ENCODE data around the gene EMB.
"Not testable (repeated sequence)": the region's sequence is repeated elsewhere in the genome, so short reads cannot be mapped to it uniquely, and the experiment has no call there.

Gene EMB

GRCh38 chr5:50415912-50416311 lies 25.2 kb downstream of the EMB start:
- Histone ChIP-seq H2AFZ (ENCODE audit: low read length) (no peak overlapping the region), H3K27me3 (ENCODE audit: insufficient read depth, low read length, poor library complexity, severe bottlenecking) (no peaks in the 10 kb centered on the region)

GRCh38 chr5:50410932-50411331 lies 30.2 kb downstream of the EMB start:
- H3F3A ChIP-seq (ENCODE audit: low read depth); H2AFZ ChIP-seq (ENCODE audit: low read length); H3K9me3 ChIP-seq (ENCODE audit: insufficient read depth, low read depth, low read length); H3K9me2 ChIP-seq (replicated peaks; ENCODE audit: low read depth, low read length); H3K9ac ChIP-seq (ENCODE audit: low read depth, low read length, poor library complexity, severe bottlenecking); H3K4me3 ChIP-seq (ENCODE audit: low read length, poor library complexity, severe bottlenecking); H3K27me3 ChIP-seq (ENCODE audit: insufficient read depth, low read length, poor library complexity, severe bottlenecking); H3K4me2 ChIP-seq (ENCODE audit: low read depth, low read length, poor library complexity, severe bottlenecking): not testable (repeated sequence)
- H3K36me3 ChIP-seq (ENCODE audit: insufficient read depth, low read length), result peaks cover 13% of the 10 kb centered on the region; the same call in 1 of the 2 replicates
- peaks cover 50% of the 10 kb centered on the region for H3K79me2 ChIP-seq (ENCODE audit: insufficient read depth, low read length)
- peaks cover 16% of the 10 kb centered on the region for H3K4me1 ChIP-seq (ENCODE audit: insufficient read depth, low read length, poor library complexity, severe bottlenecking)
- H4K20me1 ChIP-seq (ENCODE audit: insufficient read depth, low read length, poor library complexity, severe bottlenecking), result peaks cover 15% of the 10 kb centered on the region

More at GRCh38 chr5:50415912-50416311, 25.2 kb downstream of the EMB start:
- H3K79me2 ChIP-seq (ENCODE audit: insufficient read depth, low read length), result peaks cover 82% of the 10 kb centered on the region
- H3K4me1 ChIP-seq (ENCODE audit: insufficient read depth, low read length, poor library complexity, severe bottlenecking), result peaks cover 22% of the 10 kb centered on the region
- peak overlapping the region; percentile 8 for H3K4me3 ChIP-seq (ENCODE audit: low read length, poor library complexity, severe bottlenecking)
- TF ChIP-seq CTCF (conservative IDR thresholded peaks at IDR 0.05; ENCODE audit: low read length), result no peak
- no peak for TF ChIP-seq EZH2phosphoT487 (IDR thresholded peaks at IDR 0.05; ENCODE audit: borderline replicate concordance)
- H3F3A ChIP-seq (ENCODE audit: low read depth), result 0 out of 2 replicates have a peak, but pooled peaks cover 4% of the 10 kb centered on the region
- H3K9me2 ChIP-seq (replicated peaks; ENCODE audit: low read depth, low read length), result no peaks in the 10 kb centered on the region
- H3K4me2 ChIP-seq (ENCODE audit: low read depth, low read length, poor library complexity, severe bottlenecking), result peak overlapping the region; percentile 59
- H3K9ac ChIP-seq (ENCODE audit: low read depth, low read length, poor library complexity, severe bottlenecking), result no peak overlapping the region
- peaks cover 40% of the 10 kb centered on the region for H4K20me1 ChIP-seq (ENCODE audit: insufficient read depth, low read length, poor library complexity, severe bottlenecking)
- H3K9me3 ChIP-seq (ENCODE audit: insufficient read depth, low read depth, low read length), result no peaks in the 10 kb centered on the region
- H3K36me3 ChIP-seq (ENCODE audit: insufficient read depth, low read length), result no peaks in the 10 kb centered on the region

DNA sequence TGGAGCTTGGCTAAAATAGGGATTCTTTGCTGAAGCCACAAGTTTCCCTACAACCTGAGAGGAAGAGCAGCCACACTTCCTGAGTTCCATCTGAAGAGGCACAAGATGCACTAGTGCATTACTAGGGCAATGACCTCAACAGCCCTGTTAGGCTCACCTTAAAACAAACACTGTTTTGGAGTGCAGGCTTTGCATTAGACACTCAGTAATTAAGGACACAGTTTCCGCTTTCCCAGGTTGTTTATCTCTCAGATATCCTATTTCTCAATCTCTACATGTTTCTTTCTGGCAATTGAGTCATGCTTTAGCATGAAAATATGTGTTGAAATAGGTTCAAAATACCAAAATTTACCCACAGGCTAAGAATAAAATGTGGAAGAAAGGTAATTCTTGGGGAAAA lies 34.2 kb downstream of the EMB start:
- Histone ChIP-seq H3K9me2 (replicated peaks; ENCODE audit: low read depth, low read length) (no peaks in the 10 kb centered on the region), H3K9me3 (ENCODE audit: insufficient read depth, low read depth, low read length) (no peaks in the 10 kb centered on the region), H3K4me3 (ENCODE audit: low read length, poor library complexity, severe bottlenecking) (no peak overlapping the region), H3K4me2 (ENCODE audit: low read depth, low read length, poor library complexity, severe bottlenecking) (no peak overlapping the region), H3K9ac (ENCODE audit: low read depth, low read length, poor library complexity, severe bottlenecking) (no peak overlapping the region), H3K36me3 (ENCODE audit: insufficient read depth, low read length) (peaks cover 21% of the 10 kb centered on the region; the same call in 1 of the 2 replicates), H4K20me1 (ENCODE audit: insufficient read depth, low read length, poor library complexity, severe bottlenecking) (no peaks in the 10 kb centered on the region), H3K79me2 (ENCODE audit: insufficient read depth, low read length) (peaks cover 16% of the 10 kb centered on the region; the same call in 1 of the 2 replicates), H3K27me3 (ENCODE audit: insufficient read depth, low read length, poor library complexity, severe bottlenecking) (no peaks in the 10 kb centered on the region), H3K4me1 (ENCODE audit: insufficient read depth, low read length, poor library complexity, severe bottlenecking) (peaks cover 8% of the 10 kb centered on the region), H2AFZ (ENCODE audit: low read length) (no peak overlapping the region), H3F3A (ENCODE audit: low read depth) (no peaks in the 10 kb centered on the region)
- TF ChIP-seq CTCF (conservative IDR thresholded peaks at IDR 0.05; ENCODE audit: low read length), result no peak
- no peak for TF ChIP-seq EZH2phosphoT487 (IDR thresholded peaks at IDR 0.05; ENCODE audit: borderline replicate concordance)

- TF ChIP-seq EZH2phosphoT487 (IDR thresholded peaks at IDR 0.05; ENCODE audit: borderline replicate concordance) (no peak), CTCF (conservative IDR thresholded peaks at IDR 0.05; ENCODE audit: low read length) (no peak)
- Histone ChIP-seq H4K20me1 (ENCODE audit: insufficient read depth, low read length, poor library complexity, severe bottlenecking) (no peaks in the 10 kb centered on the region), H3K4me3 (ENCODE audit: low read length, poor library complexity, severe bottlenecking) (no peak overlapping the region), H3F3A (ENCODE audit: low read depth) (no peaks in the 10 kb centered on the region), H3K36me3 (ENCODE audit: insufficient read depth, low read length) (peaks cover 20% of the 10 kb centered on the region), H3K9me3 (ENCODE audit: insufficient read depth, low read depth, low read length) (no peaks in the 10 kb centered on the region), H3K79me2 (ENCODE audit: insufficient read depth, low read length) (no peaks in the 10 kb centered on the region), H3K9me2 (replicated peaks; ENCODE audit: low read depth, low read length) (no peaks in the 10 kb centered on the region), H3K4me1 (ENCODE audit: insufficient read depth, low read length, poor library complexity, severe bottlenecking) (peaks cover 5% of the 10 kb centered on the region), H3K9ac (ENCODE audit: low read depth, low read length, poor library complexity, severe bottlenecking) (no peak overlapping the region), H3K4me2 (ENCODE audit: low read depth, low read length, poor library complexity, severe bottlenecking) (no peak overlapping the region), H2AFZ (ENCODE audit: low read length) (no peak overlapping the region), H3K27me3 (ENCODE audit: insufficient read depth, low read length, poor library complexity, severe bottlenecking) (no peaks in the 10 kb centered on the region)
These were observed 39.8 kb downstream of the EMB start for GRCh38 chr5:50401336-50401735.

DNA sequence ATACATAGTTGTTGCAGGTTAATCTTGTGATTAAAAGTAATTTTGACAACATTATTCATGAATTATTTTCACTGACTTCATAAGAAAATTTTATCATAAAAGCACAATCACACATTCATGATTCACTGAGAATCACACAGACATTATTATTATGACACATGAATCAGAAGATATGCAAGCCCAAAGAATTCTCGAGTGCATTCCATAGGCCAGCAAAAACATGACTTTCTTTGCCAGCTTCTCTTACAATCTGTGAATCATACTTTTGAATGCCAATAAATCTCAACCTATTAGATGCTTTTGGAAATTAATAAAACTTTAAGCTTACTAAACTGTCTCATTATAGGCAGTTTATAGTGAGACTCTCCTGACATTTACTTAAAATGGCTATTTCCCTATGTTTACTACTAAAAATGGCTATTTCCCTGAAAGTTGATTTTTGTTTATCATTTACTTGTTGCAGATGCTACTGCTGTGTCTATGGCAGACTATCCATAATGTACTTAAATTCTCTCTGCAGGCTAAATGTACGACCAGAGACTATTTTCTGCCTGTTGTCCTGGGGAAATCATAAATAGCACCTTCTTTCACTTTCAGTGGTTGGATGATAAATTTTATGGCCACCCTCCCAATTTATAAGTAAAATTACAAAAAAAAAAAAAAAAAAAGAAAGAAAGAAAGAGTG lies 47.0 kb downstream of the EMB start:
- H3K4me1 ChIP-seq (ENCODE audit: insufficient read depth, low read length, poor library complexity, severe bottlenecking); H3K36me3 ChIP-seq (ENCODE audit: insufficient read depth, low read length); H3K27me3 ChIP-seq (ENCODE audit: insufficient read depth, low read length, poor library complexity, severe bottlenecking); H3K4me2 ChIP-seq (ENCODE audit: low read depth, low read length, poor library complexity, severe bottlenecking); H2AFZ ChIP-seq (ENCODE audit: low read length); H3F3A ChIP-seq (ENCODE audit: low read depth); H3K79me2 ChIP-seq (ENCODE audit: insufficient read depth, low read length); H3K9me3 ChIP-seq (ENCODE audit: insufficient read depth, low read depth, low read length); H3K4me3 ChIP-seq (ENCODE audit: low read length, poor library complexity, severe bottlenecking); H3K9me2 ChIP-seq (replicated peaks; ENCODE audit: low read depth, low read length); H4K20me1 ChIP-seq (ENCODE audit: insufficient read depth, low read length, poor library complexity, severe bottlenecking); H3K9ac ChIP-seq (ENCODE audit: low read depth, low read length, poor library complexity, severe bottlenecking): not testable (repeated sequence)

All from Loucy (cell line).